Right lobe of liver (tissue), 6 donors: ENCODE data around the gene VMP1. TPM values are rescaled to one million over a fixed set of nuclear protein-coding genes. Genes with fewer than 3 reads are reported as not detected.
A peak's percentile ranks its signal among the peaks of the same experiment; 100 is the strongest.

Source experiments
- ATAC-seq, 4 donors: fragments of 200-7000 bp; cut with Tn5 transposase; one replicate each; pipeline ENCODE4 v1.9.1; 2020; ENCODE audit warnings: mild to moderate bottlenecking in 4 of 4, moderate library complexity in 4 of 4
- DNase-seq, 3 donors: peaks; one replicate each; pipeline ENCODE4 v3.0.0-alpha.2; 2020
- H3K27ac ChIP-seq, 3 donors: fragments of 200-600 bp; one replicate each; pipeline ENCODE4 v1.8.0; 2022
- H3K27me3 ChIP-seq, 2 donors: fragments of 200-600 bp; one replicate each; pipeline ENCODE4 v1.8.0; 2022
- H3K36me3 ChIP-seq, 4 donors: fragments of 200-600 bp; sonication (generic) in 1 of 4; one replicate each; pipeline versions ENCODE4 v1.5.1 to v1.8.0; 2017 to 2022; ENCODE audit warnings: control low read depth in 1 of 4
- H3K4me1 ChIP-seq, 4 donors: fragments of 200-600 bp; sonication (generic) in 1 of 4; one replicate each; pipeline versions ENCODE4 v1.5.1 to v1.8.0; 2017 to 2022; ENCODE audit warnings: control low read depth in 1 of 4
- H3K4me3 ChIP-seq, 3 donors: fragments of 200-600 bp; one replicate each; pipeline ENCODE4 v1.8.0; 2022
- H3K9me3 ChIP-seq, 4 donors: fragments of 200-600 bp; sonication (generic) in 1 of 4; one replicate each; pipeline versions ENCODE4 v1.5.1 to v1.8.0; 2017 to 2022; ENCODE audit warnings: control low read depth in 1 of 4
- POLR2A ChIP-seq: fragments of 450-650 bp; IDR thresholded peaks from one replicate; pipeline ENCODE4 v1.6.1; 2017; ENCODE audit warnings: antibody characterized with exemption, mild to moderate bottlenecking
- WGBS: methylation state at CpG from one replicate; pipeline ENCODE4 v1.1.6; 2018; ENCODE audit warnings: low coverage, low lambda C conversion rate; ENCODE audit not compliant: insufficient coverage; ENCODE audit errors: missing lambda C conversion rate; 5-methylcytosine and 5-hydroxymethylcytosine counted together
- intact Hi-C, 2 donors: fragments of 100-400 bp; cut with DNase I; formaldehyde crosslinking; loops; one replicate each; pipeline versions ENCODE4 v1.11.2 to v1.14.1; 2022
- total RNA-seq, 6 experiments: library from RNA; depleted of rRNA in 2 of 6; stranded (reverse); fragments of >200 nt in 2 of 6; fragmentation: NEBNext Ultra II Directional in 3 of 6; extraction: Animal tissue kit (Norgen Biotek cat#: 25700) in 3 of 6; gene quantifications; one replicate each; pipeline versions ENCODE4 v1.1.0 to v1.2.4, GENCODE V29; 2016 to 2023
- TF ChIP-seq, protein P1 (sequence below), 4 donors: fragments of 200-600 bp in 3 of 4; fragments of 450-650 bp in 1 of 4; IDR thresholded peaks; one replicate each; pipeline versions ENCODE4 v1.5.1 to v1.8.0; 2016 to 2022; ENCODE audit warnings: antibody characterized with exemption in 4 of 4, mild to moderate bottlenecking in 2 of 4
- donor health status: DM: no; HTN: yes; CAD: no.
- donor health status: DM: no; HTN: no; CAD: no.
- donor health status: DM: no; HTN: no; CAD: no.
- donor health status: DM: no; HTN: yes; CAD: no.
- donor health status: DM: no; HTN: yes; CAD: no.

VMP1 gene
- total RNA-seq, 6 experiments from 2014 or later = 56.9 to 247 (median 160) TPM

DNA sequence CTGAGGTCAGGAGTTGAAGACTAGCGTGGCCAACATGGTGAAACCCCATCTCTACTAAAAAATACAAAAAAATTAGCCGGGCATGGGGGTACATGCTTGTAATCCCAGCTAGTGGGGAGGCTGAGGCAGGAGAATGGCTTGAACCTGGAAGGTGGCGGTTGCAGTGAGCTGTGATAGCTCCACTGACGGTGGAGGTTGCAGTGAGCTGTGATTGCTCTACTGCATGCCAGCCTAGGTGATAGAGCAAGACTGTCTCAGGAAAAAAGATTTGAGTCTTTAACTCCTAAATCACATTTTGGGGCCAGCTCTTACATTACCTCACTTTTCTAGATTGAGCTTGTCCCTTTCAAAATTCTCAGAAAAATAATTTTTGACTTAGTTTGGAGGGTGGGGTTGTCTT is 15.2 kb downstream of the VMP1 start:
- peaks cover 0 to 30% (median 3%) of the 10 kb centered on the region in 4 donors for H3K4me1 ChIP-seq
- DNase-seq (no peak), ATAC-seq (no peak)
- intact Hi-C loops = no loop called here
- no peaks in the 10 kb centered on the region for H3K36me3 ChIP-seq
- TF ChIP-seq, protein P1, sequence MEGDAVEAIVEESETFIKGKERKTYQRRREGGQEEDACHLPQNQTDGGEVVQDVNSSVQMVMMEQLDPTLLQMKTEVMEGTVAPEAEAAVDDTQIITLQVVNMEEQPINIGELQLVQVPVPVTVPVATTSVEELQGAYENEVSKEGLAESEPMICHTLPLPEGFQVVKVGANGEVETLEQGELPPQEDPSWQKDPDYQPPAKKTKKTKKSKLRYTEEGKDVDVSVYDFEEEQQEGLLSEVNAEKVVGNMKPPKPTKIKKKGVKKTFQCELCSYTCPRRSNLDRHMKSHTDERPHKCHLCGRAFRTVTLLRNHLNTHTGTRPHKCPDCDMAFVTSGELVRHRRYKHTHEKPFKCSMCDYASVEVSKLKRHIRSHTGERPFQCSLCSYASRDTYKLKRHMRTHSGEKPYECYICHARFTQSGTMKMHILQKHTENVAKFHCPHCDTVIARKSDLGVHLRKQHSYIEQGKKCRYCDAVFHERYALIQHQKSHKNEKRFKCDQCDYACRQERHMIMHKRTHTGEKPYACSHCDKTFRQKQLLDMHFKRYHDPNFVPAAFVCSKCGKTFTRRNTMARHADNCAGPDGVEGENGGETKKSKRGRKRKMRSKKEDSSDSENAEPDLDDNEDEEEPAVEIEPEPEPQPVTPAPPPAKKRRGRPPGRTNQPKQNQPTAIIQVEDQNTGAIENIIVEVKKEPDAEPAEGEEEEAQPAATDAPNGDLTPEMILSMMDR (IDR thresholded peaks at IDR 0.05) = no peak
- no peak for TF ChIP-seq POLR2A
- H3K9me3 ChIP-seq = no peaks in the 10 kb centered on the region
- H3K4me3 ChIP-seq = no peak overlapping the region
- H3K27ac ChIP-seq = no peak overlapping the region
- H3K27me3 ChIP-seq = no peaks in the 10 kb centered on the region
- WGBS = 86% methylated on average over 4 of the region's 4 CpGs

DNA sequence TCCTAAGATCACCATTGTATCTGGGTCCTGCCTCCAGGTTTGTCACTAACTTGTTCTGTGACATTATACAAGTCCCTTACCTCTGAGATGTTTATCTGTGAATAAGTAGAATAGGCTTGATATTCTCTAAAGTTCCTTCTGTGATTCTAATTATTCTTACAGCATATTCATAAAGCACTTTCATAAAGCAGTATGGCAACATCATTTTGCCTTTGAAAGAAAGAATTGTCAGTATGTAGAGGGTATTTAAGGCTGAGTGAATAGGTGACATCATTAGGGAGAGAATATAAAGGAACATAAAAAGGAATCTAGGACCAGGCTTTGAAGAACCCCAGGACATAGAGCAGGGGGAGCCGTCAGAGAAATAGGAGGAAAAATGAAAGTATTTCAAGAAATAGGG is 15.6 kb downstream of the VMP1 start:
- Histone ChIP-seq H3K9me3 (no peaks in the 10 kb centered on the region), H3K27ac (no peak overlapping the region), H3K4me3 (no peak overlapping the region), H3K27me3 (no peaks in the 10 kb centered on the region), H3K36me3 (no peaks in the 10 kb centered on the region), H3K4me1 (peaks cover 0 to 34% (median 6%) of the 10 kb centered on the region in 4 donors)
- TF ChIP-seq, protein P1 (IDR thresholded peaks at IDR 0.05) = no peak
- no peak for TF ChIP-seq POLR2A
- WGBS = 47% methylated on average over 1 of the region's 1 CpG
- ATAC-seq (no peak), DNase-seq (no peak)
- intact Hi-C loops = no loop called here

DNA sequence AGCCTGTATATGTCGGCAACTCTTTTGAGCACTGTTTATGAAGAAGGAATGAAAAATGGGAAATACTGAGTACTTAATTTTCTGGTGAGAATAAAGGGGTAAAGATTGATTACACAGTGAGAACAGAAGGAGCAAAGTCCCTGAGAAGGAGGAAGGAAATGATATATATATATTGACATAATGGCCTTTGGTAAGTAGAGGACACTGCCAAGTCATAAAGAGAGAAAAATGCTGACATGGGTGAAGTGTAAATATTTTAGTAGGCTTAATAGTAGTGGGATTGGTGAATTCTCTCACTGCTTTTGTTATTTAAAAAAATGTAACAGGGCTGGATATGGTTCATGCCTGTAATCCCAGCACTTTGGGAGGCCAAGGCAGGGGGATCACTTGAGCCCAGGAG is 16.2 kb downstream of the VMP1 start:
- peak in 2 of 4 donors; percentile 12 to 27 for ATAC-seq
- WGBS = 60% methylated on average over 1 of the region's 1 CpG
- no peak overlapping the region for H3K27ac ChIP-seq

DNA sequence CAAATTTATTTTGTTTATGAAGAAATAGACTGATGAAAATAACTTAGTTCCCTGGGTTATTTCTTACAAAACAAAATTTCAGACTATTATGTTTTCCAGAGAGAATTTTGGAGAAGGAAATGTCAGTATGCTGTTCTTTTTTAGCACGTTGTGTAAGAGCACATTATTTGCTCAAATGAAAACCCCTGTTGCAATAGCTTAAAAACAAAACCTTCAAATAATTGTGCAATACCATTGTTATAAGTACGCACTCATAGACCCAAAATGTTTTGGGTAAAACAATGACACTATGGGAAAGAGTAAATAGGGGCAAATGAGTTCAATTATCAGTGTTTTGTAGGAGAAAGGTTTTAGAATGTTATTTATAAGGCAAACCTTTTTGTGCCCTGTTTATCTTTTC is 18.2 kb downstream of the VMP1 start:
- peak overlapping the region in 2 of 3 donors; percentile 52 to 58 for H3K27ac ChIP-seq

More for the DNA sequence above, 16.2 kb downstream of the VMP1 start:
- Histone ChIP-seq H3K27me3 (no peaks in the 10 kb centered on the region), H3K9me3 (no peaks in the 10 kb centered on the region), H3K36me3 (no peaks in the 10 kb centered on the region), H3K4me1 (peaks cover 0 to 40% (median 6%) of the 10 kb centered on the region in 4 donors), H3K4me3 (no peak overlapping the region)
- TF ChIP-seq, protein P1 (IDR thresholded peaks at IDR 0.05) = no peak
- TF ChIP-seq POLR2A = no peak
- no peak for DNase-seq
- intact Hi-C loops = no loop called here

More for the DNA sequence above, 18.2 kb downstream of the VMP1 start:
- Histone ChIP-seq H3K4me3 (no peak overlapping the region), H3K36me3 (no peaks in the 10 kb centered on the region), H3K4me1 (peaks cover 0 to 47% (median 8%) of the 10 kb centered on the region in 4 donors), H3K9me3 (no peaks in the 10 kb centered on the region), H3K27me3 (no peaks in the 10 kb centered on the region)
- TF ChIP-seq, protein P1 (IDR thresholded peaks at IDR 0.05) = no peak
- no peak for TF ChIP-seq POLR2A
- peak; percentile 62 to 79 (median 68) for ATAC-seq
- DNase-seq = no peak
- intact Hi-C loops = no loop called here
- WGBS = 16% methylated on average over 2 of the region's 2 CpGs
